Measurements from ENCODE around the gene ZFPL1. TPM values are rescaled to one million over a fixed set of nuclear protein-coding genes. Genes with fewer than 3 reads are reported as not detected.

Gene ZFPL1
- total RNA-seq, 1 donor from 2014 or later: 33.3 TPM

DNA sequence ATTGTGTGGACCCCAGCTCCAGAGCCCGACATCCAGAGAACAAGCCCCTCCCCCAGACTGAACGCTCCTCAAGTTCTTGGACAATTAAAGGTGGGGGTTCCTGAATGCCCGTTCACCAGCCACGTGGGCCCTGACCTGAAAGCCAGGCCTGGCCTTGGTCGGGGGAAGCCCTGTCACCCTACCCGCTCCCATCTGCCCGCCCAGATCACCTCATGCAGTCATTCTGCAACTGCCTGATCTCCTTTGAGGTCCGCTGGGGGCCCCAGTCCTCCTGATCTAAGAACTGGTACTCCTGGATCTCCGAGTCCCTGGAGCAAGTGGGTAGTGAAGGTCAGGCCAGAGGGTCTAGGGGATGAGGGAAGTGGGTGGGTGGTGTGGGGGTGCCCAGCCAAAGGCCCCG lies 16.6 kb upstream of the ZFPL1 start:
- Mint-ChIP-seq H3K36me3 (ENCODE audit: low read depth) (no peaks in the 10 kb centered on the region), H3K9me3 (no peaks in the 10 kb centered on the region), H3K27me3 (no peaks in the 10 kb centered on the region), H3K27ac (no peak overlapping the region), H3K4me1 (no peaks in the 10 kb centered on the region), H3K4me3 (no peak overlapping the region)
- no peak for DNase-seq
- intact Hi-C loops (cut with micrococcal nuclease): no loop called here

DNA sequence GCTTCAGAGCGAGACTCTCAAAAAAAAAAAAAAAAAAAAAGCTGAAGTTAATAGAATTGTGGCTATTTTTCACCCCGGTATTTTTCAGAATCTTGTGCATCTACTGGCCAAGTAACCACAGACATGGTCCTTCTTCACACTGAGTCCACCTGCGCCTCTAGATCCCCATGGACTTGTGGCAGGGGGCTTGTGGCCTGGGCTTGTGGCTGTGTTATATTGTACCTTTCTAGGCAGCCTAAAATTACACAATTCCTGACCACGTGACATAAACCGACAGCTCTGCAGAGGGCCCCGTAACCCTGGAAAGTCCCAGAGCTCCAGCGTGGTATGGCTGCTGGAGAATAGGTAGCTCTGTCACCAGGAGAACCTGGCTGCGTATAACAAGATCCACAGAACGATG lies 14.8 kb upstream of the ZFPL1 start:
- Mint-ChIP-seq H3K4me3 (no peak overlapping the region), H3K27me3 (no peaks in the 10 kb centered on the region), H3K9me3 (no peaks in the 10 kb centered on the region), H3K27ac (no peak overlapping the region), H3K36me3 (ENCODE audit: low read depth) (no peaks in the 10 kb centered on the region), H3K4me1 (no peaks in the 10 kb centered on the region)
- no peak for DNase-seq
- intact Hi-C loops (cut with micrococcal nuclease): no loop called here

DNA sequence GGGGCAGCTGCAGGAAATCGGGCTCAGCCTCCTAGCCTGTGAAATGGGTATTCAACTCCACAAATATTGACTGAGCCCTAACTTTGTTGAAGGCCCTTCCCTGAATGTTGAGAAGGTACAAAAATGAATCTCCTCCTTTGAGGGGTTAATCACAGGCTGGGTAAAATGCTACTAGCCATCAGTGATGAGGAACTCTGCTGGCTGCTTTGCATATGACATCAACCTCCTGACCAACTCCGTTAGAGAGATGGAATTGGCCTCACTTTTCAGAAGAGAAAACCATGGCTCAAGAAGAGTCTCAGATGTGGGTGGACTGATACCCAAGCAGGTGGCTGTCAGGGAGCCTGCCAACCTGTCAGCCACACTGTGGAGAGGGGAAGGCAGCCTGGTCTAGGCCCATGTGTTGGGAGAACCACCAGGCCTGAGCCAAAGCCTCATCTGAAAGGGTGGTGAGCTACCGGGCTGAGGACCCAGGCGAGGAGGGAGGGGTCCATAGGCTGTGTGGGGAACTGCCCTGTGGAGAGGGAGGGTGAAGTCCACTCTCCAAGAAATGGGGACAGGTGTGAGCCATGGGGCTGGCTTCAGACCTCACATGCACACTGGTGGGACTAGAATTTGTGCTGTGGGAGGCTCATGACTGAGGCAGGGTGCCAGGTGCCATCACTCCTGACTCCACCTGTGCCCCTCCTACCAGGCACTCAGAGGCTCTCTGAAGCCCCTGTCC lies 12.0 kb upstream of the ZFPL1 start:
- H3K27ac Mint-ChIP-seq: no peak overlapping the region
- peaks cover 7% of the 10 kb centered on the region for H3K36me3 Mint-ChIP-seq (ENCODE audit: low read depth)
- H3K4me3 Mint-ChIP-seq: no peak overlapping the region
- DNase-seq: no peak
- H3K27me3 Mint-ChIP-seq: no peaks in the 10 kb centered on the region
- peaks cover 2% of the 10 kb centered on the region for H3K4me1 Mint-ChIP-seq
- H3K9me3 Mint-ChIP-seq: no peaks in the 10 kb centered on the region
- intact Hi-C loops (cut with micrococcal nuclease): no loop called here

DNA sequence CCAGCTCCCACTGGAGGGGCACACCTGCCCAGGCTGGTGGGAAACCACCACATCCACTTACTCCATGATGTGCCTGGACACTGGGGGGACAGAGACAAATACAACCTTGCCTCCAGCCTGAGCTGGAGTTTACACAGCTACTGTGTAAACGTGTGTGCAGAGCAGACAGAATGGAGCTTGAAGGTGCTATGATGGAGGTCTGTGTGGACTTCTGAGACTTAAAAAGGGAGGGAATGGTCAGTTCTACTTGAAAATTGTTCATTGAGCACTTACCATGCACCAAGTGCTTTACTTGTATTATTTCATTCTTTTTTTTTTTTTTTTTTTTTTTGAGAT lies 11.4 kb upstream of the ZFPL1 start:
- Mint-ChIP-seq H3K27ac (no peak overlapping the region), H3K36me3 (ENCODE audit: low read depth) (peaks cover 12% of the 10 kb centered on the region), H3K4me3 (no peak overlapping the region), H3K9me3 (no peaks in the 10 kb centered on the region), H3K27me3 (no peaks in the 10 kb centered on the region), H3K4me1 (peaks cover 4% of the 10 kb centered on the region)
- no peak for DNase-seq
- intact Hi-C loops (cut with micrococcal nuclease): no loop called here

DNA sequence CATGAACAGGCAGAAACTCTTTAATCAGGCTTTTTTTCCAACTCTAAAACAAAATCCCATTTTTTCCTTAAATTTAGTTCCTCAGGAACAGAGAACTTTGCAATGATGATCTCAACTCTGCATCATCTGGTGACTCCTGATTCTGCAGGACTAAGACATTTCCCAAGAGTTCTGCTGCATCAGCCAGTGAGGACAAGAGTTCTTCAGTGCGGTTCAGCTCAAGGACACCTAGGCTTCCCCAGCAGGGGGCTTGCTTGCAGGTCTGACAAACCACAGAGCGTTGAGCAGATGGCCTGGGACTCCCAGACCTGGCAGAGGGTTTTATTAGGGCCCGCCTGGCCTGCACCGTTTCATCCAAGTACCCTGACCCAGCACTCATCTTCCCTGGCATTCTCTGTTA lies 6.6 kb upstream of the ZFPL1 start:
- Mint-ChIP-seq H3K27me3 (no peaks in the 10 kb centered on the region), H3K9me3 (no peaks in the 10 kb centered on the region), H3K4me3 (no peak overlapping the region), H3K4me1 (peaks cover 31% of the 10 kb centered on the region), H3K36me3 (ENCODE audit: low read depth) (peaks cover 46% of the 10 kb centered on the region), H3K27ac (no peak overlapping the region)
- DNase-seq: no peak
- intact Hi-C loops (cut with micrococcal nuclease): no loop called here

DNA sequence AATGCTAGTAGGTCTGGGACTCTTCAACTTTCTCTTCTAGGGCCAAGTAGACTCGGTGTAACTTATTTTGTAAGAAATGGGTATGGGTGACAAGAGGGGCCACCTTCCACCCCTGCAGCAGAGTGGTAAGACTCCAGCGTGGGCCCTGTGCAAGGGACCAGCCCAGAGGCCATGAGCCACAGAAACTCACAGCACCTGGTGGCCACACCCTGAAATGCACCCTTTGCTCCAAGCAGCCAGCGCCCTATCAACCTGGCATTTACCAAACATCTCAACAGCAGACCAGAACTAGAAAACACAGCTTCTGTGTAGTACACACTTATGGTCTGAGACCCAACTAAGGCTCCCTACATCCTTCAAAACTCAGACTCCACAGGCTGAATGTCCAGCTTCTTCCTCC lies 5.9 kb upstream of the ZFPL1 start:
- peaks cover 52% of the 10 kb centered on the region for H3K36me3 Mint-ChIP-seq (ENCODE audit: low read depth)
- no peaks in the 10 kb centered on the region for H3K27me3 Mint-ChIP-seq
- H3K4me3 Mint-ChIP-seq: no peak overlapping the region
- peak; percentile 92 for DNase-seq
- H3K9me3 Mint-ChIP-seq: no peaks in the 10 kb centered on the region
- intact Hi-C loops (cut with micrococcal nuclease): no loop called here
- H3K27ac Mint-ChIP-seq: peak overlapping the region; percentile 65
- H3K4me1 Mint-ChIP-seq: peaks cover 37% of the 10 kb centered on the region

DNA sequence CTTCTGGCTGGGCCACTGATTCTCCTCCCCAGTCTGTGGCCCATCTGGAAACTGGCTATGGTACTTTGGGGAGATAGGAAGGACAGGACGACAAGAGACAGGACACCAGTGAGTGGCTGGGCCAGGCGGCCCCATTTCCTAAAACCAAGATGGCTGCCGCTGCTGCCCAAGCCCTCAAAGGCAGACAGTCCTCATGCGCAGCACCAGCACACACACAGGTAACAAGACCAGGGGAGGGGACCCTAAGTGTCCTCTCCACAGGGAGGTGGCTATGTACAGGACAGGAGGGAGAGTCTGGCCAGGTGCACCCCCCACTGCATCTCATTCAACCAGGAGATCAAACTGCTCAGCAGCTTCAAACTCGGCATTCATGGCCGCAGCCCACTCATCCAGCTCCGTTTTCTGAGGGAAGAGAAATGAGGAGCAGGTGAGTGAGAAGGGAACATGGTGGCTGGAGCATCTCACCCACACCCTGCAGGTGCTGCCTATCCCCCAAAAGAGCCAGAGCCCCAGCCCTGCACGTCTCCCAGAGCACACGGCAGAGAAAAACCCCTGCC lies 5.2 kb upstream of the ZFPL1 start:
- peaks cover 57% of the 10 kb centered on the region for H3K36me3 Mint-ChIP-seq (ENCODE audit: low read depth)
- no peaks in the 10 kb centered on the region for H3K9me3 Mint-ChIP-seq
- peak overlapping the region; percentile 65 for H3K27ac Mint-ChIP-seq
- intact Hi-C loops (cut with micrococcal nuclease): no loop called here
- H3K27me3 Mint-ChIP-seq: peaks cover under 1% of the 10 kb centered on the region
- DNase-seq: no peak
- peaks cover 43% of the 10 kb centered on the region for H3K4me1 Mint-ChIP-seq
- H3K4me3 Mint-ChIP-seq: no peak overlapping the region

DNA sequence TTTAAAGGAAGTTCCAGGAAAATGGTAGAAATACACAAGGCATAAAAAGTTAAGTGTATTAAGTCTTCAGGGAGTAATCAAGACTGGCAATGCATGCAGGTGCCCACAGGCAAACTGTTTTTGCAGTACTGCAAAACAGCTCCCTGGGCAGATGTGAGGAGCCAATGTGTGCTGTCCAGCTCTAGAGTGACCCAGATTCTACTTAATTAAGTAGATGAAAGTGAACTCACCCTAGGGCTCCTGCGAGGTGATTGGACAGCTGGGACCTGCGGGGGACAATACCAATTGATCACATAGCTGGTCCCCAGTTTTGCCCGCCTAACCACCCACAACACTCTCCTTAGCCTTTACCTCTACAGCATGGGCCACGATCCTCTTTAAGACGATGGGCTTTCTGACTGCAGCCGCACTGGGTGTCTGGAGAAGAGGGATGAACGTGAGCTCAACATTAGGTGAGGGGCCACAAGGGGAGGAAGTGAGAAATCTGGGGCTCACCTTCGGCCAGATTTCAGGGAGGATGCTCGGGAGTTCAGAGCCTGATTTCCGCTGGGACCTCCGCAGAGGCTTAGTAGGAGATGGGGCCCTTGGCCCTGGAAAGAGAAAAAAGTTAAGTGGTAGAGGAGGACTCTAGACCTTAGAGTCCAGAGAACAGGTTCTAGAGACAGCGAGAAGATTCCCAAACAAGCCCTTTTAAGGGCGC lies 738 bp upstream of the ZFPL1 start:
- H3K4me1 Mint-ChIP-seq: peaks cover 52% of the 10 kb centered on the region
- no peak for DNase-seq

DNA sequence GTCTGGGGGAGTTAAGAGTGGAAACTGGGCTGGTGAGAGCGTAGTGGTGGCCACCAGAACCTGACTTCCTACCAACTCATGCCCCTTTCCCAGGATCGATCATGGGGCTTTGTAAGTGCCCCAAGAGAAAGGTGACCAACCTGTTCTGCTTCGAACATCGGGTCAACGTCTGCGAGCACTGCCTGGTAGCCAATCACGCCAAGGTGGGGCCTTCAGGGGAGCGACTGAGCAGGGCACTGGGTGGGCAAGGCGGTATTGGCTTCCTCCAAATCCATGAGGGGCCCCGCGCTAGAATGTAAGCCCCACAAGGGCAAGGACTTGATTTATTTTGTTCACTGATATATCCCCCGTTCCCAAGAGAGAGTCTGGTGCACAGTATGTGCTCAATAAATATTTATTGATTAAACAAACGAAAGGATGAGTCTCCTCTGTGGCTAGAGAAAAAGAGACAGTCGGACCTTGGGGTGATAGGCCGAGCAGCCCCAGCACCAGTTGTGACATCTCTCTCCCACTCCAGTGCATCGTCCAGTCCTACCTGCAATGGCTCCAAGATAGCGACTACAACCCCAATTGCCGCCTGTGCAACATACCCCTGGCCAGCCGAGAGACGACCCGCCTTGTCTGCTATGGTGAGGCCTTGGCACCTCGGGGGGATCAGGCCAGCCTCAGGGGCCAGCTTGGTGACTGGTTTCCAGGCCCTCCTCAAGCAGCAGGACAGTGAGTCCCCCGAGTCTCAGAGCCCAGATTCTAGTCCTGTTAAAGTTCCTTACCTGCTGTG lies 765 bp downstream of the ZFPL1 start:
- Mint-ChIP-seq H3K9me3 (no peaks in the 10 kb centered on the region), H3K27me3 (peaks cover 2% of the 10 kb centered on the region), H3K36me3 (ENCODE audit: low read depth) (peaks cover 62% of the 10 kb centered on the region), H3K4me1 (peaks cover 46% of the 10 kb centered on the region), H3K4me3 (peak overlapping the region; percentile 99), H3K27ac (peak overlapping the region; percentile 99)
- peak; percentile 66 for DNase-seq
- intact Hi-C loops (cut with micrococcal nuclease): loop anchor here (1.0 kb wide), 6 partner anchors 12 to 70 kb away; partner anchors contain the start of genes ARL2, FAU, MRPL49 and SNX15

More for the DNA sequence above, 738 bp upstream of the ZFPL1 start:
- H3K36me3 Mint-ChIP-seq (ENCODE audit: low read depth): peaks cover 60% of the 10 kb centered on the region
- H3K27ac Mint-ChIP-seq: peak overlapping the region; percentile 99
- H3K4me3 Mint-ChIP-seq: peak overlapping the region; percentile 99
- H3K9me3 Mint-ChIP-seq: no peaks in the 10 kb centered on the region
- H3K27me3 Mint-ChIP-seq: peaks cover 2% of the 10 kb centered on the region
- intact Hi-C loops (cut with micrococcal nuclease): no loop called here

DNA sequence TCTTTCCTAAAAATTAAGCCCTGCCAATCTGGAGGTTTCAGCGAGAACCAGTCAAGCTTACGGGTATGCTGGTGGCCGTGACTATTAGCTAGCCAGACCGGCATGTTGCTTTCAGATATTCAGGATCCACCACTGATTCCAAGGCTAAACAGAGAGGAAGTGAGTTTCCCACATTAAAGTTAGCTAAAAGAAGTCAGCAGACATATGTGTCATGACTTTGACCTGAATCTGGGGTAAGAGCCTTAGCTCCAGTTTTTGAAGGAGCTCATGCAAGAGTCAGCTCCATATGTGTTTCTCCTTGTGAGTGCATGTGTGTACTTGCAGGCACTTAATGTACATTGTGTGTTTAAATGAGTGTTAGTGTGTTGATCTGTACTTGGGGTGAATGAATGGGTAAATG lies 1.4 kb downstream of the ZFPL1 start:
- peaks cover 57% of the 10 kb centered on the region for H3K36me3 Mint-ChIP-seq (ENCODE audit: low read depth)
- intact Hi-C loops (cut with micrococcal nuclease): no loop called here
- H3K4me3 Mint-ChIP-seq: peak overlapping the region; percentile 99
- DNase-seq: no peak
- H3K27me3 Mint-ChIP-seq: peaks cover 2% of the 10 kb centered on the region
- peaks cover 44% of the 10 kb centered on the region for H3K4me1 Mint-ChIP-seq
- H3K27ac Mint-ChIP-seq: peak overlapping the region; percentile 99
- H3K9me3 Mint-ChIP-seq: no peaks in the 10 kb centered on the region

DNA sequence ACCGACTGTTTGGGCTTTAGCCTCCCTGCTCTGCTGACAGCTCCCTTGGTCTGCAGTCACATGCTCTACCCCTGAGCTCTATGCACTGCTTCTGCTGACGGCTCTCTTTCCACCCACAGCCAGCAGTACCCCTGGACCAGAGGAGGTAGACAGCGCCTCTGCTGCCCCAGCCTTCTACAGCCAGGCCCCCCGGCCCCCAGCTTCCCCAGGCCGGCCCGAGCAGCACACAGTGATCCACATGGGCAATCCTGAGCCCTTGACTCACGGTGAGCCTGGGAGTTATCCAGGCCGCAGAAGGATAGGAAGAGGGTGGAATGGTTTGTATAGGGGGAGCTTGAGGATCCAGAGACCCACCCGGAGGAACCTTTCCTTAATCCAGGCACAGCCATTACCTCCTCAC lies 2.8 kb downstream of the ZFPL1 start:
- Mint-ChIP-seq H3K27ac (no peak overlapping the region), H3K4me1 (peaks cover 35% of the 10 kb centered on the region), H3K36me3 (ENCODE audit: low read depth) (peaks cover 47% of the 10 kb centered on the region), H3K9me3 (no peaks in the 10 kb centered on the region), H3K4me3 (no peak overlapping the region), H3K27me3 (peaks cover 2% of the 10 kb centered on the region)
- DNase-seq: no peak
- intact Hi-C loops (cut with micrococcal nuclease): no loop called here

DNA sequence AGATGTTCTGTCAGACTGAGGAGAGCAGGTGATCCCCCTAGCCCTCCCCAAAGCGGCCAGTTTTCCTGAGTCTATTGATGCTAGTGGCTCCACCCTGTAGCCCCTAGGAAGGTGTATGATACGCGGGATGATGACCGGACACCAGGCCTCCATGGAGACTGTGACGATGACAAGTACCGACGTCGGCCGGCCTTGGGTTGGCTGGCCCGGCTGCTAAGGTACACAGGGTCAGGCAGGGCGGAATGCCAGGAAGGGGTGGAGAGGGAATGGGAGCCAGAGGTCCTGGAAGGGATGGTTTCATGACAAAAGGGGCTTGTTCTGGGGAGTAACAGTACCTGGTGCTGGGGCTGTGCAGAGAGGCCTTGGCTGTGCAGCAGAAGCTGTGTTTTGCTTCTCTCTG lies 3.2 kb downstream of the ZFPL1 start:
- H3K36me3 Mint-ChIP-seq (ENCODE audit: low read depth): peaks cover 43% of the 10 kb centered on the region
- intact Hi-C loops (cut with micrococcal nuclease): no loop called here

DNA sequence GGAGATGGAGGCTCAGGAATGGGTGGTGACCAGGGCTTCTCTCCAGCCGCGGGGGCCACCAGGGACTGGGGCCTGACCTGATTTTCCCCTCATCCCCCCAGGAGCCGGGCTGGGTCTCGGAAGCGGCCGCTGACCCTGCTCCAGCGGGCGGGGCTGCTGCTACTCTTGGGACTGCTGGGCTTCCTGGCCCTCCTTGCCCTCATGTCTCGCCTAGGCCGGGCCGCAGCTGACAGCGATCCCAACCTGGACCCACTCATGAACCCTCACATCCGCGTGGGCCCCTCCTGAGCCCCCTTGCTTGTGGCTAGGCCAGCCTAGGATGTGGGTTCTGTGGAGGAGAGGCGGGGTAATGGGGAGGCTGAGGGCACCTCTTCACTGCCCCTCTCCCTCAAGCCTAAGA lies 3.8 kb downstream of the ZFPL1 start:
- Mint-ChIP-seq H3K4me1 (peaks cover 27% of the 10 kb centered on the region), H3K36me3 (ENCODE audit: low read depth) (peaks cover 39% of the 10 kb centered on the region), H3K27me3 (peaks cover 2% of the 10 kb centered on the region), H3K9me3 (no peaks in the 10 kb centered on the region), H3K27ac (no peak overlapping the region), H3K4me3 (no peak overlapping the region)
- no peak for DNase-seq
- intact Hi-C loops (cut with micrococcal nuclease): no loop called here

More for the DNA sequence above, 3.2 kb downstream of the ZFPL1 start:
- Mint-ChIP-seq H3K27me3 (peaks cover 2% of the 10 kb centered on the region), H3K9me3 (no peaks in the 10 kb centered on the region), H3K4me1 (peaks cover 32% of the 10 kb centered on the region), H3K27ac (no peak overlapping the region), H3K4me3 (no peak overlapping the region)
- no peak for DNase-seq

DNA sequence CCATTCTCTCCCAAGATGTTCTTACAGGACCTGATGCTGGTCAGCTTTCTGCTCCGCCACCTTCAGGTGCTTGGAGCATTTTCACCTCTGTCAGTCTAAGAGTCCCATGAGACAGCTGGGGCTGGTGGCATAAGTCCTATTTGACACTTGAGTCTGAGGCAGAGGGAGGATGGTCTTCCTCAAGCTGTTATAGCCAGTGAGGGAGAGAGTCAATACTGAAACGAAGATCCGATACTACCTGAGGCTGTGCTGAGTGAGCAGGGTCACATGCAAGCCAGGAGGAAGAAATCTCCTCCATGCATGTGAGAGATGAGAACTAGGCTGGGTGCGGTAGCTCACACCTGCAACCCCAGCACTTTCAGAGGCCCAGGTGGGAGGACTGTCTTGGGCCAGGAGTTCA lies 5.6 kb downstream of the ZFPL1 start:
- no peaks in the 10 kb centered on the region for H3K27me3 Mint-ChIP-seq
- H3K4me3 Mint-ChIP-seq: no peak overlapping the region
- peaks cover 13% of the 10 kb centered on the region for H3K4me1 Mint-ChIP-seq
- intact Hi-C loops (cut with micrococcal nuclease): no loop called here
- H3K36me3 Mint-ChIP-seq (ENCODE audit: low read depth): peaks cover 25% of the 10 kb centered on the region
- H3K9me3 Mint-ChIP-seq: no peaks in the 10 kb centered on the region
- DNase-seq: no peak
- no peak overlapping the region for H3K27ac Mint-ChIP-seq
